NCI-H187 (cell line): ENCODE results near the gene OR2T11.
"Not testable (repeated sequence)": the region's sequence is repeated elsewhere in the genome, so short reads cannot be mapped to it uniquely, and the experiment has no call there.

Experiments used
- DNase-seq, 2 experiments: peaks; one replicate each; lab custom pipeline; 2025; lab: John Stamatoyannopoulos, UW

The OR2T11 gene

GRCh38 chr1:248634991-248635390 lies at the start of gene OR2T11:
OR2T11 (minus strand) TSS chr1:248635091; CDS start chr1:248627128, 7,963 bp downstream.
- not testable (repeated sequence) for DNase-seq

DNA sequence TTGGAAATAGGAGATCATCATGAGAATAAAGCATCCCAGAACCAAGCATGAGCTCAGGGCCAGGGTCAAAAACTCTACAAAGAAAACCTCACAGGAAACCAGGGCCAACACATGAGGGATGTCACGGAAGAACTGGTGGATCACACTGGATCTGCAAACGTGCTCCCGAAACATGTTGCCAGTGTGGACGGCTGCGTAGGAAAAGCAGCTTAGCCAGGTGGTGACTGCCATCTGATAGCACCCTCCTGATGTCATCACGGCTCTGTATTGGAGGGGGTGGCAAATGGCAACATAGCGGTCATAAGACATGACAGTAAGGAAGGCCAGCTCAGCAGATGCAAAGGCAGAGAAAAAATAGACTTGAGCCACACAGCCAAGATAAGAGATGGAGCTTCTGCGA lies 46.8 kb upstream of the OR2T11 start:
- DNase-seq: no peak

DNA sequence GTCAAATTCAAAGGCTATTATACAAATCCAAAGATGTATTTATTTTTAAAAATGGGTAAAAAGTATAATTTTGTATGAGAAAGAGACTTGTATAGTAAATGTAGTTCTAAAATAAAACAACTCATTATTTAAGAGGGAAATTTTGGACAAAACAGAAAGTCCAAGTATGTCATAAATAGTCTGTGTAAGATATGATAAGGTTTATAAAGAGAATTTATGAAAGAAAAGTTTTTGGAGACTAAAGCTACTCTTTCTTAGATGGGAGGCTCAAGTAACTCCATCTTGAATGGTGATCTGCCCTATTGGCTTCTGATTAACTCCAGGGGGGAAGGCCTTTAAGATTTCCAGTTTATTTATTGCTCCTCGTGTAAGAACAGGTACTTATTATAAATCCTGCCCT lies 35.1 kb upstream of the OR2T11 start:
- no peak for DNase-seq

DNA sequence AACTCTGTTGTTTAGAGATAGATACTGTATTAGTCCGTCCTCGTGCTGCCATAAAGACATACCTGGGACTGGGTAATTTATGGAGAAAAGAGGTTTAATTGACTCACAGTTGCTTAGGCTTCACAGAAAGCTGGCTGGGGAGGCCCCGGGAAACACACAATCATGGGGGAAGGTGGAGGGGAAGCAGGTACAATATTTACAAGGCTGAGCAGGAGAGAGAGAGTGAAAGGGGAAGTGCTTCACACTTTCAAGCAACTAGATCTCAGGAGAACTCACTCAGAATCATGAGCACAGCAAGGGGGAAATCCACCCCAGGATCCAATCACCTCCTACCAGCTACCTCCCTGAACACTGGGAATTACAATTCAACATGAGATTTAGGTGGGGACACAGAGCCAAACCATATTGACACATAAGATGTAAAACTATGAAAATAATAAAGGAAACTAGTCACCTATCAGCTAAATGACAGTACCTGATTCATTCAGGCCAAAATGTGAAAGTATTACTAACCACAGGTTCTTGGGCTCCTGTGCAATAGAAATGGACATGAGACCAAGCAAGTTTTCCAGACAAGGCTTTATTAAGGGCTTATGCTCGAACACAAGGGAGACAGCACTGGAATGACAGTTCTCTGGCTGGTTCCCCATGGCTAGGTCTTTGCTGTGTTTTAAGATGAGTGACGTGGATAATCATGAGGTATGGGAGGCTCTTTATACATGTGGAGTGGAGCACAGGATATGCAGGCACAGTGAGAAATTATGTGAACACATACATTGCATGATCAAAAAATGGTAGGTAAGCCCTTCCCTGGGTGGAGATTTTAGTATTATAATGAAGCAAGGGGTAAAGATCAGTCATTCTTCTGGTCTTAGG lies 28.8 kb upstream of the OR2T11 start:
- not testable (repeated sequence) for DNase-seq

DNA sequence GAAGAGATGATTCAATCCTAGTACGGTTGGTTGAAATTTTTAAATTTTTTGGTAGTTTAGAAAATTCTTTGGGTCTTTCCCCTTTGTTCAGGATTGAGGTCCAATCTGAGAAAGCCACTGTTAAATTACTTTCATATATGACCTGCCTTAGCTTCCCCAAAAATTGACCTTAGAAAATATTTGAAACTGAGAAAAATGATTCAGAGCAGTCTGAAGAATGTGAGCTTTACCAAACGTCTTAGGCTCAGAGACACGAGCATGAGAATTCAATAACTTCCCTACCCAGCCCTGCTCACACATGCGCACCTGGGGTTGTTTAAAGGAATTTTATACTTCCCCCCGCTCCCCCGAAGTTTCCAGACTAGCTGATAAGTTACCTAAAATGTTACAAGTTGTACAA lies 21.9 kb upstream of the OR2T11 start:
- not testable (repeated sequence) for DNase-seq

DNA sequence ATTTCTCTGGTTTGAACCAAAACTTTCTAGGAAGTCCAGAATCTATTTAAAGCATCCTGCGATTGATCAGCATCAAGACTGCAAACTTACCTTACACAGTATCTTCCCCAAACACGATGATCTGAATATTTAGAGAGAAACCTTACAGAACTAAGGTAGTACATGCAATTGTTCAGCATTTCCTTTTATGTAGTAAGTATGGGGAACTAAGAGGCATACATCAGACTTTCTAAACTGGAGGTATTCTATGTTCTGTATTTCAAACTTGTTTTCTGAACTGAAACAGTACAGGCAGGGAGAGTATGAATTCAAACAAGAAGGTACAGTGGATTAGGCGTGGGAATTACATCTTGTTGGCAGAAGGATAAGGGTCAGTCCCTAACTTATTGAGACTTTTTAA lies 20.5 kb upstream of the OR2T11 start, which contains the start of gene OR2T27:
Gene OR2T27, minus strand, starts transcription at position 175 of the 400 bp plus-strand sequence. CDS start 4,644 bp downstream, outside the sequence.
- DNase-seq: not testable (repeated sequence)

- DNase-seq: not testable (repeated sequence)
These were observed 14.1 kb upstream of the OR2T11 start for GRCh38 chr1:248648770-248649536.

- DNase-seq: not testable (repeated sequence)
These were observed 10.3 kb upstream of the OR2T11 start, which contains the start of gene OR2T35 for GRCh38 chr1:248645178-248645577. OR2T35 (minus strand) TSS chr1:248645278; CDS start chr1:248639258, 6,020 bp downstream.

DNA sequence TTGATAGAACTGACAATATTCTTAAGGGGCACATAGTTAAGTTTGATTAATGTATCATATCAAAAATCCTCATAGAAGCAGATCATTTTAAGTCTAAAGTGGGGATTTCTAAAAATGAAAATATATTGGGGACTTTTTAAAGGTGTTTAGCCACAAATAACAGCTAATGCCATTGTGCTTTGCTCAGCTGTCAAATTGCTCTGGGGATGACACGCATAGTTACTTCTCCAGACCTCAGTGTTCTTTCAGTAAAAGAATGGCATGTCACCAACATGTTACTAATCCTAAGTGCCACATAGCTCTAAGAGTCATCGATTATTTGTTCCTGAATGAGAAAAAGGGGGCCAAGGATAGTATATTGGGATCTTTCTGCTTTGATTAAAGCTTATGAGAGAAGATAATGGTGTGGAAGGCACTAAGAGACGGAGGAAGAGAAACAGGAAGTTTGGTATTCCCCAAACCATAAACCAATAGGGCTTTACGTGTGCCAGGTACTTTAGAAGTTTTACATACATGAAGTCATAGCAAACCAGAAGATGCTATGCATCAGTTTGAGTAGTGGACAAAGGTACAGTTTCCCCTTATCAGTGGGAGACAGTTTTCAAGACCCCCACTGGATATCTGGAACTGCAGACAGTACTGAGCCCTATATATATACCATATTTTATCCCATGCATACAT lies 8.2 kb upstream of the OR2T11 start:
- DNase-seq: not testable (repeated sequence)

- DNase-seq: not testable (repeated sequence)
These were observed 6.7 kb upstream of the OR2T11 start for GRCh38 chr1:248641583-248641982.

DNA sequence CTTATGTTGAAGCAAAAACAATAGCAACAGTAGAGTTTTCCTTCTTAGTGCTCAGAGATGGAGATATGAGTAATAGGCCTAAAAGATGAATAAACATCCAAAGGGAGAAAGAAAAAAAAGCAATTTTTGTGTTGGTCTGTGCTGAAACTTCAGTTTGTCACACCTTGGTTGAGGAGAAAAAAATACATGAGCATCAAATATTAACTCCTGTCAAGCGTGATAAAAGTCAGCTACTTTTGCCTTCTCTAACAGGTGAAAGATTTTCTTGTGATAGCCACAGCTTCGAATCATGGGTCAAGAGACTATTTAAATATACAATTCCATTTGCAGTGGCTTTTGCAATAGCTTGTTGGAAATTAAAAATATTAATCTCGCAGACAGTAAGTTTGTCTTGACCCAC lies 6.0 kb upstream of the OR2T11 start:
- DNase-seq: not testable (repeated sequence)

- DNase-seq: not testable (repeated sequence)
These were observed 4.8 kb upstream of the OR2T11 start for GRCh38 chr1:248639652-248640051.

GRCh38 chr1:248636612-248637011 lies 1.7 kb upstream of the OR2T11 start:
- DNase-seq: not testable (repeated sequence)

DNA sequence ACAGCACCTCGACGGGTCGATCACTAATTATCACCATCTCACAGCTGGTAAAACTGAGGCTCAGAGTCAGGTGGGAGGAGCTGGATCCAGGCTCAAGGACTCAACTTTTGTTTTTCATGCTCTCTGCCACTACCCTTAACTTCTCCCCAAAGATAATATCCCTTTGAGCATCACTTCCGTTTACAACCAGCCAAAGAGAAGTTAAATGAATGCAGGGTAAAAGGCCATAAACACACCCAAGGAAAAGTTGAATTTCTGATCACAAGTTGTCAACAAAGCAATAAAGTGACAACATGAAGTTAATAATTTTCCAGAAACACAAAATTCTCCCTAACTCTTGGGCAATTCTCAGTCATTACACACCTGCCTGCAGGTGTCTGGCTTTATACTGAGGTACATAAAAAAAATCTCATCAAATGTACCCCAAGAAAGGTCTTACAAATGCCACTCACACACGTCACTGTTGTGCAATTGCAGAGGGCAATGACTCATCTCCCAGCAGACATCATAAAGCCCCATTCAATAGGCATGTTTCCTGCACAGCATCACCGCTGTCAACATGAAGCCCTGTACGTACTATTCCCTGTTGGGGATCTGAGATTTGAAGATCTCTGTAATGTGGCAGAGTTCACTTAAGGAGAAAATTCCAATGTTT lies 3.4 kb downstream of the OR2T11 start:
- DNase-seq: no peak

- no peak for DNase-seq
These were observed 4.3 kb downstream of the OR2T11 start for GRCh38 chr1:248630551-248630950.

GRCh38 chr1:248627971-248628844 lies 6.7 kb downstream of the OR2T11 start:
- no peak for DNase-seq

DNA sequence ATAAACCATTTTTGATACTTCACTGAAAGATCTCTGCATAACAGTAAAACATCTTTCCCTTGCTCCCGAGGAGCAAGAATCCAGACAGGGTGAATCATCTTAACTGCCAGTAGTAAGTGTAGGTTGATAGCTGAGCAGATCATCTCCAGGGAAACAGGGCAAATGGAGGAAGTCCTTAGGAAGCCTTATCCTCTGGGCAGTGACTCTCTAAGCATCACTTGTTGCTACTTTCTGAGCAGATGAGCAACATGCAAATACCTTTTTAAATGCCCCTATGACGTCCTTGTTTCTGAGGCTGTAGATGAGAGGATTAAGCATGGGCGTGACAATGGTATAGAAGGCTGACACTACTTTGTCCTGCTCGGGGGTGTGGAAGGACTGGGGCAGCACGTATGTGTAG lies 8.9 kb downstream of the OR2T11 start:
- no peak for DNase-seq

DNA sequence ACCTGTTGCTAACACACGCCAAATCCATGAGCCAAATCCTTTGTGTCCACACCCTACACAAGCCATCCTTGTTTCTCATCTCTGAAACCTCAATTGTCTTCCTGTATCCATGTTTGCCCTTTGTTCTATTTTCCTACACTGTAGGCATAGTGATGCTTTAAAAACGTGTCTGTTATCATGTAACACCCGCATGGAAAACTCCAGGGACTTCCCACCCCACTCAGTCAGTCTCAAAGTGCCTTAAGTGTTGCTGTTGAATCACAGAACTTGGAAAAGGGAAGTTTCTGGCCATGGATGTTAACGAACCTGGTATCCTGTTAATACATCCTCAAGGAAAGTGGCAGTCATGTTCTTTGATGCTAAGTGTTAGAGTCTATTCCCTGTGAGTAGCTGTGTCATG lies 9.7 kb downstream of the OR2T11 start:
- DNase-seq: no peak

DNA sequence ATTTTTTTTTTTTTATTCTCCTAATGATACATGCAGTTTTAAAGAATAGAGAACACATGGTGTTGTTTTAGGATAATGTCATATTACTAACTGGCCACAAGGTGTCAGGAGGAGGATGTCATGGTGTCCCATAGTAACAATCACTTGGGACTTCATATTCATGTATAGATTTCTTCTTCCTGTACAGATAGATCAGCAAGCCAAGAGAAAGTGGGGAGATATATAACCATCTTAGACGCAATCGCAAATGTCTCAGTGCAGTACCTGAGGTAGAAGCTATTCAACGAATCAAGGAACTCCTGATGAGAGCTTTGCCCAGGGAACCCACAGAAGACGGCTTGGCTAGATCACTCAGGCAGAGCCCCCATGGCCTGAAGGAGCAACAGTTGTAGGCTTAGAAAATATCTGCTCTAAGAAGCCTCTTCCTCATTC lies 12.3 kb downstream of the OR2T11 start:
- DNase-seq: no peak

GRCh38 chr1:248621770-248622169 lies 13.1 kb downstream of the OR2T11 start:
- no peak for DNase-seq
